GM21717 (cell line): ENCODE results near the gene SLC22A14.
A peak's percentile ranks its signal among the peaks of the same experiment; 100 is the strongest.

ENCODE experiments used
- ATAC-seq: cut with Tn5 transposase; IDR thresholded peaks from one replicate; pipeline ENCODE4 v1.9.1; 2021; ENCODE audit warnings: mild to moderate bottlenecking, moderate library complexity; ENCODE audit not compliant: unreplicated experiment

SLC22A14 gene

DNA sequence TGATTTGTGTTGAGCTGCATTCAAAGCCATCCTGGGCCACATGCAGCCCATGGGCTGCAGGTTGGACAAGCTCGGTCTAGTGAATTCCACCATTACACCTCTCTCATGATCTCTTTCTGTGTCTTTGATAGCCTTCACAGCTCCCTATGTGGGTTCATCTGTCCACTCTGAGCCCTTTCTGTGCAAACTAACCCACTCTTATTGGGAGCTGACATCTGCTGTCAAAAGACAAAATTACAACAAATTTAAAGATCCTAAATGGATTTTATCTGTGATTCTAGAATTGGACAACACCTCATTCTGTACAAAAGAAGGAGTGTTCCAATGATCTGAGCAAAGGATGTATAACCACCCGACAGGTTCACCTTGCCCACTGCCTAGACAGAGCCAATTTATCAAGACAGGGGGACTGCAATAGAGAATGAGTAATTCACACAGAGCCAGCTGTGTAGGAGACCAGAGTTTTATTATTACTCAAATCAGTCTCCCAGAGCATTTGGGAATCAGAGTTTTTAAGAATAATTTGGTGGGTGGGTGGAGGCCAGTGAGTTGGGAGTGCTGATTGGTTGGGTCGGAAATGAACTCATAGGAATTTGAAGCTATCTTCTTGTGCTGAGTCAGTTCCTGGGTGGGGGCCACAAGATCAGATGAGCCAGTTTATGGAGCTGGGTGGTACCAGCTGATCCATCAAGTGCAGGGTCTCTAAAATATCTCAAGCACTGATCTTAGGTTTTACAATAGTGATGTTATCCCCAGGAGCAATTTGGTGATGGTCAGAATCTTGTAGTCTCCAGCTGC lies 61.9 kb downstream of the SLC22A14 start:
- no peak for ATAC-seq

DNA sequence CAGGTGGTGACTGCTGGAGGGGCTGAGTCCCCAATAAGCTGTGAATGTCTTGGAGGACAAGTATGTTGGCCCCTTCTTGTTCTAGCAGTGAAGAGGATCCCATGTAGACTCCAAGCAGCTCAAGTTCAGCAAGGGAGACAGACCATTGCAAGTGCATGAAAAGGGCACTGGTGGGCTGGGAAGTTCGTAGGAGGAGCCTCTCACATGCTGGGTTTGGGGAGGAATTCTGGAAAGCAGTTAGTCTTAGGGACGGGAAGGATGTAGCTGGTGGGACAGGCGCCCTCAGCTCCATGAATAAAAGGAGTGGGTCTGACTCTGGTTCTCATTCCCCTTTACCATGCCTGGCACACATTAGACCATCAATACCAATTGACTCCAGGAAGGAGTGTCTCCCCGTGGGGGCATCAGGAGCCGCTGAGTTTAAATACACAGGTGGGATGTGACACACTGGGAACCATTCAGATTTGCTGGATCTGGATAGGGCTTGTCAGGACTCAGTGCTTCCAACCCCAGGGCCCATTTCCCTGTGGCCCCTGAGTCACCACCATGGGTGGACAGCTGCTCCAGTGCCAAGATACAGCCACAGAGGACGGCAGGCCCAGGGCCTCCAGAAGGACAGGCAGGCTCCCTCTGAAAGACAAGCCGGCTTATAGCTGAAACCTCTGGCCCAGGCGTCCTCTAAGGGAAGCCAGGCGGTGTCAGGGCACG lies 63.9 kb downstream of the SLC22A14 start:
- ATAC-seq = peak; percentile 34

DNA sequence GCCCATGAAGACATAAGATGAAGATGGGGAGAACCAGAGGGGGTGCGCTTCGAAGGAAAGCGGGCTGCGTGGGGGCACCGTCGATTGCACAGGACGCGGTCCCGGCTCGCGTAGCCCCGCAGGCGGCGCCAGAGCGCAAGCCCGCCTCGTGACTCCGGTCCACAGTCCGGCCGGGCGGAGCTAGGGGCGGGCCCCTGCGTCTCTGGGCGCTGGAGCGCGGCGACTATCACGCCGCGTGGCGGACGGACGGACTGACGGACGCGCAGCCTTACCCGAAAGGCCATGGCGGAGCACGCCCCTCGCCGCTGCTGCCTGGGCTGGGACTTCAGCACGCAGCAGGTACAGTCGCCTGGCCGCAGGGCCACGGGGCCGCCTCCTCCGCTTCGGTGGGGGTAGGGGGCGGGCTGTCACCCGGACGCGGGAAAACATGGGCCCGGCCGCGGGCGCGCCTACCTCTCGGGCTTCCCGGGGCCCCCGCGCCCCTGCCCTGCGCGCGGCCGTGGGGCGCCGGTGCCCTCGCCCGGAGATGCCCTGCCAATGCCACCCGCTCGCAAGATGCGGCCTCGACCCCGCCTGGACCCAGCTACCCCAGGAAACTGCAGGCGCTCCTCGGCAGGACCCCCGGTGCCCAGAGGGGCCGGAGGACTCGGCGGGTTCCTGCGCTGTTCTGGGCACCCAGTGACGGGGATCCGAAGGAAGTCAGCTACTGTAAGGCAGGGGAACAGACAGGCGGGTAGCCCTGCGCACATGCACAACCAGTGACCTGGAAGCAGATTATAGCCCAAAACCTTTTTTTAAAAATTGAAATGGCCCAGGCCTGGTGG lies 64.7 kb downstream of the SLC22A14 start, which contains the start of gene XYLB:
Gene XYLB, plus strand, starts transcription at position 199 of the 824 bp plus-strand sequence. Its CDS starts 84 bp downstream, at position 283.
- ATAC-seq = peak; percentile 98

DNA sequence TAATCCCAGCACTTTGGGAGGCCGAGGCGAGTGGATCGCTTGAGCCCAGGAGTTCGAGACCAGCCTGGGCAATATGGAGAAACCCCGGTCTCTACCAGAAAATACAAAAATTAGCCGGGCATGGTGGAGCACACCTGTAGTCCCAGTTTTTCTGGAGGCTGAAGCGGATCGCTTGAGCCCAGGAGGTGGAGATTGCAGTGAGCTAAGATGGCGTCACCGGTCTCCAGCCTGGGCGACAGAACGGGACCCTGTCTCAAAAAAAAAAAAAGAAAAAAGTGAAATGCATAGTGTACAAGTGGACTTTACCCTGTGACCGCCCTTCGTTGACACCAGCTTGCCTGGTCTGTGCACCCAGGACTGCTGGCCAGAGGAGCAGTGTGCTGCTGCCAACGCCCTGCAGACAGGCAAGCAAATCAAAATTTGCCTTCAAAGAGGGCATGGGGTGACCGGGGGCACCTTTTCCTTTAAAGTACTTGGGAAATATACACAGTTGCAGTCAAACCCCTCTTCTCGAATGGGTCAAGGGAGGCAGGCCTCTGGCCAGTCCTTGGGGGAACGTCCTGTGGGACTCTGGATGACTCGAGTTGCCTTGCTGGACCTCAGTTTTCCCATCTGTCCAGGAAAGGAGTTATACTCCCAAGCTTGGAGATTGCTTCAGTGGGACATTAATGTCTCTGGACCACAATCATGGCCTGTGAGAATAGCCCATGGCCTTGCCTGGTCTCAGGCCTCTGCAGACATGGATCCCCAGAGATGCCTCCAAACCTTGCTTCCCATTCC lies 65.5 kb downstream of the SLC22A14 start:
- no peak for ATAC-seq

DNA sequence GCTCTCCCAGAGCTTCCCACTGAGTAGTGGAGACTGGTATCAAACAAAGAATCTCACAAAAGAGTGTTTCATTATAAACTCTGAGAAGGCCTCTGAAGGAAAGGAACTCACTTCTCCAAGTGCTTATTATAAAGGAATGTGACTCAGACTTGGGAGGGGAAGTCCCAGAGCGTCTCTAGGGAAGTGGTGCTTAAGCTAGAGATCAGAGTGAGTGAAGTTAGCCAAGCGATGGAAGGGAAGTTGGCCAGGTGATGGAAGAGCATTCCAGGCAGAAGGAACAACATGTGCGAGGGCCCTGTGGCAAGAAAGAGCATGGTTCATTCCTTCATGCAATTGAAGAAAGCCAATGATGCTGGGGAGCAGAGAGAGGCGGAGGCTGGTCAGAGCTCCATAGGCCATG lies 66.8 kb downstream of the SLC22A14 start:
- ATAC-seq = no peak

DNA sequence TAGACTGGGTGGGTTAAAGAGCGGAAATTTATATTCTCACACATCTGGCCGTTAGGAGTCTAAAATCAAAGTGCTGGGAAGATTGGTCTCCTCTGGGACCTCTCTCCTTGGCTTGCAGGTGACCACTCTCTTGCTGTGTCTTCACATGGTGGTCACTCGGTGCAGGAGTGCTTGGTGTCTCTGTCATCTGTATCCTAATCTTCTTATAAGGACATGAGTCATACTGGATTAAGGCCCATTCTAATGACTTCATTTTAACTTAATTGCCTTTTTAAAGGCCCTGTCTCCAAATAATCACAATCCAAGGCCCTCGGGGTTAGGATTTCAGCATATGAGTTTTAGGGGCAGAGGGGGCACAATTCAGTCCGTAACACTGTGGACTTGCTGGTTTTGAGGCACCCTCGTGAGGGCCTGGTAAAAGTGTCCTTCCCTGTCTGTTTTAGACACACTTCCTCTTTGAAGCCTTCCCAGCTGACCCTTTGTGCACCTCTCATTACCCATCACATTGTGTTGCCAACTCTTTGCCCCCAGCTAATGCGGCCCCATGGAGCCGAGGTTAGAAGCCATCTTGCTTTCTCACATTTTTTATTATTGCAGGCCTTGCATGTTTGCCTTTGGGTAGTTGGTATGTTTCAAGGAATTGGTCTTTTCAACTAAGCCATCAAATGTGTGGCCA lies 67.7 kb downstream of the SLC22A14 start:
- no peak for ATAC-seq

DNA sequence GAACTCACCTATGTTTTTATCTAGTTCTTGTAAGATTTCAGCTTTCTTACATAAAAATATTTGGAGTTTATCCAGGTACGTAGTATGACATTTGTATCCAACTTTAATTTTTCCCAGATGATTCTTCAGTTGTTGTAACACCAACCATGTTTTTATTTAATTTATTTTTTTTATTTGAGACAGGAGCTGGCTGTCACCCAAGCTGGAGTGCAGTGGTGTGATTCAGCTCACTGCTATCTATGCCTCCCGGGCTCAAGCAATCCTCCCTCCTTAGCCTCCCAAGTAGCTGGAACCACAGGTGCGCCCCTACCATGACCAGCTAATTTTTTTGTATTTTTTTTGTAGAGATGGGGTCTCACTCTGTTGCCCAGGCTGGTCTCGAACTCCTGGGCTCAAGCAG lies 71.1 kb downstream of the SLC22A14 start:
- ATAC-seq = no peak

DNA sequence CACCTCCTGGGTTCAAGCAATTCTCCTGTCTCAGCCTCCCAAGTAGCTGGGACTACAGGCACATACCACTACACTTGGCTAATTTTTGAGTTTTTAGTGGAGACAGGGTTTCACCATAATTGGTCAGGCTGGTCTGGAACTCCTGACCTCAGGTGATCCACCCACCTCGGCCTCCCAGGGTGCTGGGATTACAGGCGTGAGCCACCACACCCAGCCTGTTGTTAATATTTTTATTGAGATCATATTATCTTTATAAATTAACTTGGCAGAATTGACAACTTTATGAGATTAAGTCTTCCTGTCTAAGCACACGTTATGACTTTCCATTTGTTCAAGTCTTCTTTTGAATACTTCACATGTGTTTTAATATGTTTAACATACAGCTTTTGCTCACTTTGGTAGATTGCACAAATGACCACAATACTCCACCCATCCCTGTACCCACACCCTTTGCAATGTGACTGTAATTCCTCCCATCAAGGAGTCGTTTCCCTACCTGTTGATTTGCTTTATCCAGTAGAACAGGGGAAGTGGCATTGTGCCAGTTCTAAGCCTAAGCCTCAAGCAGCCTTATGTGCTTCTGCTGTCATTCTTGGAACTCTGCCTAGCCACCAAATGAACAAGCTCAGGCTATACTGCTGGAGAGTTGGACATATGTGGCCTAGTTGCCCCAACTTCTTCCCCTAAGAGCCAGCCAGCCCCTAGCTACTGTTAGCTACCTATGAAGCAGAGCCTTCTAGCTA lies 72.7 kb downstream of the SLC22A14 start:
- no peak for ATAC-seq

DNA sequence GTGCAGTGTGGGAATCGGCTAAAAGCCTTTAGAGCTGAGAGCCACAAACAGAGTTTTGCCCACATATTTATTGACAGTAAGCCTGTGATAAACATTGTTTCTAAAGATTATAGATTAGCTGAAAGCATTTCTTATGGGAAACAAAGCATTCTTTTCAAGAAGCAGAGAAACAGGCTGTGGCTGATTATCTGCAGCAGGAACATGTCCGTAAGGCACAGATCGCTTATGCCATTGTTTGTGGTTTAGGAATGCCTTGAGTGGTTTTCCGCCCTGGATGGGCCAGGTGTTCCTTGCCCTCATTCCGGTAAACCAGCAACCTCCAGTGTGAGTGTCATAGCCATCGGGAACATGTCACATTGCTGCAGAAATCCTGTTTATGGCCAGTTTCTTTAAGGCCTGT lies 76.9 kb downstream of the SLC22A14 start:
- ATAC-seq = no peak

DNA sequence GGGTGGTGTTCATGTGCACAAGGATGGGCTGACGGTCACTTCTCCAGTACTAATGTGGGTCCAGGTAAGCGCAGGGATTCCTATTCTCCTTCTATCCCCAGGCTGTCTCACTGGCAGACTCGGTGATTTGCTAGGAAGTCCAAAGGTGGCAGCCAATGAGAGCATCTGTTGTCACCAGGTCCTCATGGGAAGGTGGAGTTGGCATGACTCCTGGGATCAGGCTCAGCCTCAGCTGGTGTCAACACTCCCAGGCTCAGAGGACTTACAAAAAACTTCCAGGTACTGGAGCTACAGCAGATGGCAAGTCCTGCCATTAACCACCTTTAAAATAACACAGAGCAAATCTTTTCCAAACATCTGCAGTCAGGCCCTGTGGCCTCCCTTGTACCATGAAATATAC lies 78.3 kb downstream of the SLC22A14 start:
- no peak for ATAC-seq

DNA sequence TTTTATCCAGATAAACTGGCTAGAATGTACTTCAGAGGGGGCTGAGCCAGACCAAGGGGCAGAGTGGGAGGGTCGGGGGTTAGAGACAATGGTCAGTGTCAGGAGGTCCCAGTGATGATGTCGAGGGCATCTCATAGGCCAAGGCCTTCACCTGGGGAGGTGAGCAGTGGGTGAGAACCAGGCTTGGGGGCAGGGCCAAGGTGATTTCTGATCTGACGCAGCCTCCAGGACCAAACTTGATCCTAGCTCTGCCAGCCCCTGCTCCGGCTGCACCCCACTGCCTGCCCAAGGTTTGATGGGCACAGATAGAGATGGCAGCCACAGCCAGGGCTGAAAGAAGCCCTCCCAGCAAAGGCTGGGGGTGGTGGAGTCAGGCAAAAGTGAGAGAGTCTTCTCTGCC lies 79.4 kb downstream of the SLC22A14 start:
- no peak for ATAC-seq

DNA sequence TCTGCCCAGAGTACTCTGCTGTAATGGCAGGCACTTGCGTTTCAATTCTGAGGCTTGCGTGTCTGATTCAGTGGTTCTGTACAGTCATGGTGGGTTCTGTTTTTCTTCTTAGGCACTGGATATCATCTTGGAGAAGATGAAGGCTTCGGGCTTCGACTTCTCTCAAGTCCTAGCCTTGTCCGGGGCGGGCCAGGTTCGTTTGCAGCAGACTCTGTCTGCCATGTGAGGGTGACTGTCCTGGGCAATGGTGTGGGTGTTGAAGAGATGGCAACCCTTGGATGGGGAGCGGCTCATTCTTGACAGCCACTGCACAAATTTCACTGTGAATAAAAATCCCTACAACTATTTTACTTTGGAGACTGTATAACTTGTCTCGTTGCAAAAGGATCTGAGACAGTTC lies 80.7 kb downstream of the SLC22A14 start:
- ATAC-seq = no peak

DNA sequence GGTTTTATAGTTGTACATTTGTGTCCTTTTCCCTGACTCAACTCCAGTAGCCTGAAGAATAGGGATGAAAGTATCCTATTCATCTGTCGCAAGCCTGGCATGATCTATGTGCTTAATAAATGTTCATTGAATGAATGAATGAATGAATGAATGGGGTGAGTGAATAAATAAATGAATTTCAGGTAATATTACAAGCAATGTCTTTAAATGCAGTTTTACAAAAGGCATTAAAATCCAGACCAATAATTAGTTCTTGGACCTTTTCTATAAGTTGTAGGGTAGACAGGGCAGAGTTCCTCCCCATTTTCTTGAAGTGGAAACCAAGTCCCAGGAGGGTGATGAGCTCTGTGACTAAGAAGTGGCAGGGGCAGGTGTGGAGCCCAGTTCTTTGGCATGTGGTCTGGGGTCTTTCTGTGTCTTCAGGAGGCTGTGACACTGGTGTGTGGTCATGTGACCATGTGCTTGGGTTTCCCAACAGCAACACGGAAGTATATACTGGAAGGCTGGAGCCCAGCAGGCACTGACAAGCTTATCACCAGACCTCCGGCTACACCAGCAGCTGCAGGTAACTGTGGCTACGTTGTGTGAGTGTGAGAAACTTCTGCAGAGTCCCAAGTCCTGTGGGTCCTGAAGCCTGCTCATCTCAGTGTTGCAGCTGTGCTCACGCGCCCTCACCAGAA lies 82.8 kb downstream of the SLC22A14 start:
- no peak for ATAC-seq

DNA sequence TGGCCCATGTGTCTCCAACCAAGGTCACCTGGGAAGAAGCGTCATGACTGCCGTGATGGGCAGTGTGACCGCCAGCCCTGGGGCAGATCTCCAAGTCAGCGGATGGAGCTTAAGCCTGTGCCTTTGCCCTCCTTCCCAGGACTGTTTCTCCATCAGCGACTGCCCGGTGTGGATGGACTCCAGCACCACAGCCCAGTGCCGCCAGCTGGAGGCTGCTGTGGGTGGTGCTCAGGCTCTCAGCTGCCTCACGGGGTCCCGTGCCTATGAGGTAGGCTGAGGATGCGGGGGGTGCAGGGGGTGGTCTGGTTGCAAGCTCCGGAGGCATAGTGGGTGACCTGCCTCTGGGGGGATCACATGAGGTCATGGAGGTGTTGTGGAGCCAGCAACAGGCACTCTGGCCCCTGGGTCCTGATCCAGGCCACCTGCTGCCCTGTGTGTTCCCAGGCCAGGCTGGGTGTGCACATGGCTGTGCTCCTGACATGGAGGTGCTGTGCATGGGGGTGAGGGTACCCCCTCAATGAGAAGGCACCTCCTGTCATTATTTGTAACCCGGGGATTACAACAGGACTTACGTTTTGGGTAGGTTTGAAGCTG lies 83.5 kb downstream of the SLC22A14 start:
- no peak for ATAC-seq

DNA sequence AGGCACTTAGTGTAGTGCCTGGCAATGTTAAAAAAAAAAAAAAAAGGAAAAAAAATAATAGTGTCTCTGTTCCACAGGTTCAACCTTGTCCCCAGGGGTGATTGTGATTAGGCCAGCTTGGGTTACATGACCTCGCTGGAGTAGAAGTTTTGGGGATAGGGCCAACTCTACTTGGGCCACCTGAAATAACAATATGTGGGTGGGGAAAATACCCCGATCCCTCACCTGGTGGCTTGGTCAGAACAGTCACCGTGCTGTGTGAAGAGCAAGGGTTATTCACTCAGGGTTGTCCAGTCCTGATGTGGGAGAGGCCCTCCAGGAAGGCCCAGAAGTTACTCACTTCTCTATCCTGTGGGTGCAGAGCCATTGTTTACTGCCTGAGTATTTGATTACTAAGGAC lies 84.0 kb downstream of the SLC22A14 start:
- ATAC-seq = no peak

DNA sequence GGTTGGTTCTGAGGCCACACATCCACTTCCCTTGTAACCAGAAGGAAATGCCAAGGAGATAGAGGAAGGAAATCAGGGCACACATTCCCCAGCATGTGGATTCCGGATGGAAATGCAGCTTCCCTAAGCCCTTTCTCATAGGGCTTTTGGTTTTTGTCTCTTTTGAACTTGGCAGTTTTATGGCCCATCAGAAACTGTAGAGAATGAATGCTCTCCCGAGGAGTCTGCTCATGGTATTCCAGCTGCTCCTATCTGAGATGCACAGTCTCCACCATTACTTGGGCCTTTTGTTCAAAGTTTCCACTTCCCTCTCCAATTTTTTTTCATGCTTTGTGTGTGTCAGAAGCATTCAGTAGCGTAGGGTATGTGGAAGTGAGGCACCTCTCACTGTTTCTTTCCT lies 85.7 kb downstream of the SLC22A14 start:
- no peak for ATAC-seq
